Measurements from ENCODE around the gene SRMS. TPM values are rescaled to one million over a fixed set of nuclear protein-coding genes. Genes with fewer than 3 reads are reported as not detected.

Gene SRMS
- polyA plus RNA-seq, 1 donor (not counting 4 experiments of a cell fraction or from before 2014, with no cell fraction given) = 0.10 TPM

GRCh38 chr20:63595416-63596127 lies 48.0 kb upstream of the SRMS start:
- H3K4me2 ChIP-seq (ENCODE audit: control insufficient read depth, extremely low read depth, insufficient read depth, low read depth, low read length) = no peak overlapping the region
- no peaks in the 10 kb centered on the region for H3K9me3 ChIP-seq (ENCODE audit: control insufficient read depth, low read depth, low read length)
- H3K27ac ChIP-seq (ENCODE audit: control insufficient read depth, insufficient read depth, low read length) = no peak overlapping the region
- no peak for DNase-seq (ENCODE audit: low read depth, low spot score)
- peaks cover 16 to 22% of the 10 kb centered on the region in 2 experiments for H3K36me3 ChIP-seq (ENCODE audit: control insufficient read depth in 2 of 2, extremely low read depth in 1 of 2, insufficient read depth in 2 of 2, low read length in 2 of 2)
- no peaks in the 10 kb centered on the region for H3K79me2 ChIP-seq (ENCODE audit: control insufficient read depth, insufficient read depth, low read length)
- H3K9ac ChIP-seq (ENCODE audit: control insufficient read depth, extremely low read depth, insufficient read depth, low read length) = no peak overlapping the region
- dilution Hi-C loops (cut with MboI; ENCODE audit: extremely low pct_ligation_motif_present, low sequenced_read_pairs) = no loop called here
- H3K9me1 ChIP-seq (ENCODE audit: control insufficient read depth, extremely low read depth, insufficient read depth, low read length) = no peaks in the 10 kb centered on the region
- H2AFZ ChIP-seq (ENCODE audit: control insufficient read depth, low read length) = no peak overlapping the region
- no peaks in the 10 kb centered on the region for H3K27me3 ChIP-seq (ENCODE audit: control insufficient read depth, extremely low read depth, insufficient read depth, low read length)
- FAIRE-seq = no peak
- TF ChIP-seq CTCF (optimal IDR thresholded peaks at IDR 0.05 in 1 of 3, IDR thresholded peaks at IDR 0.05 in 1 of 3, conservative IDR thresholded peaks at IDR 0.05 in 1 of 3; ENCODE audit: extremely low read depth in 1 of 3, insufficient read depth in 2 of 3, low read length in 3 of 3) (no peak), EZH2 (IDR thresholded peaks at IDR 0.05; ENCODE audit: low read length) (no peak)
- no peak overlapping the region for H3K4me3 ChIP-seq (ENCODE audit: control insufficient read depth in 2 of 3, extremely low read depth in 1 of 3, insufficient read depth in 2 of 3, low read depth in 1 of 3, low read length in 3 of 3)
- H3K4me1 ChIP-seq (ENCODE audit: control insufficient read depth, extremely low read depth, insufficient read depth, low read length) = no peaks in the 10 kb centered on the region
- no peaks in the 10 kb centered on the region for H4K20me1 ChIP-seq (ENCODE audit: control insufficient read depth, extremely low read depth, insufficient read depth, low read length)

GRCh38 chr20:63594043-63594561 lies 46.6 kb upstream of the SRMS start:
- Histone ChIP-seq H3K79me2 (ENCODE audit: control insufficient read depth, insufficient read depth, low read length) (no peaks in the 10 kb centered on the region), H2AFZ (ENCODE audit: control insufficient read depth, low read length) (no peak overlapping the region), H3K36me3 (ENCODE audit: control insufficient read depth in 2 of 2, extremely low read depth in 1 of 2, insufficient read depth in 2 of 2, low read length in 2 of 2) (peaks cover 9 to 27% of the 10 kb centered on the region in 2 experiments), H3K4me3 (ENCODE audit: control insufficient read depth in 2 of 3, extremely low read depth in 1 of 3, insufficient read depth in 2 of 3, low read depth in 1 of 3, low read length in 3 of 3) (no peak overlapping the region), H3K4me1 (ENCODE audit: control insufficient read depth, extremely low read depth, insufficient read depth, low read length) (no peaks in the 10 kb centered on the region), H4K20me1 (ENCODE audit: control insufficient read depth, extremely low read depth, insufficient read depth, low read length) (no peaks in the 10 kb centered on the region), H3K9me1 (ENCODE audit: control insufficient read depth, extremely low read depth, insufficient read depth, low read length) (no peaks in the 10 kb centered on the region), H3K4me2 (ENCODE audit: control insufficient read depth, extremely low read depth, insufficient read depth, low read depth, low read length) (no peak overlapping the region), H3K9me3 (ENCODE audit: control insufficient read depth, low read depth, low read length) (no peaks in the 10 kb centered on the region), H3K9ac (ENCODE audit: control insufficient read depth, extremely low read depth, insufficient read depth, low read length) (no peak overlapping the region), H3K27me3 (ENCODE audit: control insufficient read depth, extremely low read depth, insufficient read depth, low read length) (no peaks in the 10 kb centered on the region), H3K27ac (ENCODE audit: control insufficient read depth, insufficient read depth, low read length) (no peak overlapping the region)
- TF ChIP-seq EZH2 (IDR thresholded peaks at IDR 0.05; ENCODE audit: low read length) (no peak), CTCF (optimal IDR thresholded peaks at IDR 0.05 in 1 of 3, IDR thresholded peaks at IDR 0.05 in 1 of 3, conservative IDR thresholded peaks at IDR 0.05 in 1 of 3; ENCODE audit: extremely low read depth in 1 of 3, insufficient read depth in 2 of 3, low read length in 3 of 3) (no peak)
- DNase-seq (ENCODE audit: low read depth, low spot score) (no peak), FAIRE-seq (no peak)
- dilution Hi-C loops (cut with MboI; ENCODE audit: extremely low pct_ligation_motif_present, low sequenced_read_pairs) = no loop called here
